NAMALWA (cell line): ENCODE results near the gene ITPR3.
A peak's percentile ranks its signal among the peaks of the same experiment; 100 is the strongest.
"Not testable (repeated sequence)": the region's sequence is repeated elsewhere in the genome, so short reads cannot be mapped to it uniquely, and the experiment has no call there.

Source experiments
- DNase-seq: peaks from one replicate; pipeline ENCODE4 v3.0.0-alpha.2; 2015; ENCODE audit warnings: low spot score

The ITPR3 gene

GRCh38 chr6:33591424-33592032, 29.6 kb upstream of the ITPR3 start:
- DNase-seq = no peak

GRCh38 chr6:33592280-33592594, 28.9 kb upstream of the ITPR3 start:
- no peak for DNase-seq

- DNase-seq = peak; percentile 73
Measured at GRCh38 chr6:33592595-33593413, 28.3 kb upstream of the ITPR3 start.

- DNase-seq = no peak
Measured at GRCh38 chr6:33593414-33593727, 27.8 kb upstream of the ITPR3 start.

GRCh38 chr6:33595001-33595846, 25.9 kb upstream of the ITPR3 start:
- DNase-seq = no peak

- DNase-seq = not testable (repeated sequence)
Measured at GRCh38 chr6:33596894-33597293, 24.2 kb upstream of the ITPR3 start.

- no peak for DNase-seq
Measured at GRCh38 chr6:33597551-33598322, 23.4 kb upstream of the ITPR3 start.

GRCh38 chr6:33599413-33599938, 21.6 kb upstream of the ITPR3 start:
- no peak for DNase-seq

GRCh38 chr6:33600761-33601160, 20.4 kb upstream of the ITPR3 start:
- DNase-seq = no peak

- no peak for DNase-seq
Measured at GRCh38 chr6:33602180-33602579, 18.9 kb upstream of the ITPR3 start.

- no peak for DNase-seq
Measured at GRCh38 chr6:33604941-33605854, 15.9 kb upstream of the ITPR3 start.

- DNase-seq = no peak
Measured at GRCh38 chr6:33606642-33607041, 14.5 kb upstream of the ITPR3 start.

- DNase-seq = no peak
Measured at GRCh38 chr6:33607126-33607783, 13.9 kb upstream of the ITPR3 start.

GRCh38 chr6:33607784-33608161, 13.3 kb upstream of the ITPR3 start:
- DNase-seq = peak; percentile 63

GRCh38 chr6:33609019-33609418, 12.1 kb upstream of the ITPR3 start:
- no peak for DNase-seq

GRCh38 chr6:33609528-33609927, 11.6 kb upstream of the ITPR3 start:
- DNase-seq = no peak

- DNase-seq = no peak
Measured at GRCh38 chr6:33610067-33610466, 11.1 kb upstream of the ITPR3 start.

GRCh38 chr6:33610779-33611732, 10.1 kb upstream of the ITPR3 start:
- no peak for DNase-seq

GRCh38 chr6:33613146-33613794, 7.9 kb upstream of the ITPR3 start:
- DNase-seq = no peak
